Progenitor cell of endocrine pancreas (in vitro differentiated cells): ENCODE results near the gene KLK7. TPM values are rescaled to one million over a fixed set of nuclear protein-coding genes. Genes with fewer than 3 reads are reported as not detected.

Experiments used
- DNase-seq: peaks from one replicate; pipeline ENCODE4 v3.0.0; 2021; ENCODE audit warnings: low spot score; ENCODE audit not compliant: unreplicated experiment
- H3K27ac Mint-ChIP-seq: 2 replicates; pipeline ENCODE4 v1.8.0; 2021; ENCODE audit warnings: mild to moderate bottlenecking, moderate library complexity, mixed read lengths
- H3K27me3 Mint-ChIP-seq: 2 replicates; pipeline ENCODE4 v1.8.0; 2021; ENCODE audit warnings: mixed read lengths
- H3K36me3 Mint-ChIP-seq: 2 replicates; pipeline ENCODE4 v1.8.0; 2022; ENCODE audit warnings: mixed read lengths; ENCODE audit not compliant: insufficient read depth
- H3K4me1 Mint-ChIP-seq: 2 replicates; pipeline ENCODE4 v1.8.0; 2021; ENCODE audit warnings: low read depth, mixed read lengths
- H3K4me3 Mint-ChIP-seq: 2 replicates; pipeline ENCODE4 v1.8.0; 2021; ENCODE audit warnings: low read depth, mild to moderate bottlenecking, moderate library complexity, mixed read lengths
- H3K9me3 Mint-ChIP-seq: 2 replicates; pipeline ENCODE4 v1.8.0; 2021; ENCODE audit warnings: low read depth, mixed read lengths
- long read RNA-seq: library from polyadenylated mRNA; unstranded; transcript quantifications from one replicate; pipeline ENCODE4 v2.0.0, GENCODE V29; 2020
- total RNA-seq: library from RNA; stranded (reverse); gene quantifications from 2 replicates; pipeline ENCODE4 v1.2.1, GENCODE V29; 2021
- TF ChIP-seq, protein P1 (sequence below): fragments of 200-600 bp; sonication (generic); IDR thresholded peaks from one replicate; pipeline ENCODE4 v1.5.0; 2021; ENCODE audit warnings: antibody characterized with exemption, mild to moderate bottlenecking; ENCODE audit not compliant: unreplicated experiment

The KLK7 gene
- total RNA-seq, result not detected in 2 replicates
- long read RNA-seq, result 0 reads

DNA sequence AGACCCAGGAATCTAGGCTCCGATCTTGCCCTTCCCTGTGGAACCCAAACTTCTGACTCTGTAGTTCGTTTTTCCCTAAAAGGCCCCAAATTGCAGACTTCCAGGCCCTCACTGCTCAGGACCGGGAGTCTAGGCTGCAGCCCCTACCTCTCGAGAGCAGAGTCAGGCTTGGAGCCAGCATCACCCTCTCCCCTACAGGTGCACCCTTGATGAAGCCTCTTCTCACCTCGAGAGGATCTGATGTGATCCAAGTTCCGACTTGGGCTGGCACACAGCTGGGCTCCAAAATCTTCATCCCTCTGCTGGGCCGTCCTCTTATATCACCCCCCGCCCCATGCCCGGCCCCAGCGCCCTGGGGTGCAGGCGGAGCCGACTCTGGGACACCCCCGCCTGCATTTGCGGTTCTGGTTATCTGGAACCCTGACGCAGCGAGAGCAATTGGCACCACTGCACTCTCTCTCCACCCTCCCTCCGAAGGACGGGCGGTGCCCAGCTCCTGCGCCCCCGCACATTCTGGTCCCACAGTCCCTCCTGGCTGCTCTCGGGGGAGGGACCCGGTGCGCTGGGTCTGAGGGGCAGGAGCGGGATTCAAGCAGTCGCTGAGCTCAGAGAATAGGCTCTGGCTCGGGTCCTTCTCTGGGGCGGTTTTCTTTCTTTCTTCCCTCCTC, at the start of gene KLK7:
TSS of gene KLK7 (minus strand) at position 293 of the 668 bp plus-strand sequence. CDS start 1,518 bp downstream, outside the sequence.
- H3K36me3 Mint-ChIP-seq, result no peaks in the 10 kb centered on the region
- H3K27ac Mint-ChIP-seq, result peak within 1 kb of the TSS; percentile 37
- no peaks in the 10 kb centered on the region for H3K9me3 Mint-ChIP-seq
- no peaks in the 10 kb centered on the region for H3K4me1 Mint-ChIP-seq
- DNase-seq, result no peak
- TF ChIP-seq, protein P1, sequence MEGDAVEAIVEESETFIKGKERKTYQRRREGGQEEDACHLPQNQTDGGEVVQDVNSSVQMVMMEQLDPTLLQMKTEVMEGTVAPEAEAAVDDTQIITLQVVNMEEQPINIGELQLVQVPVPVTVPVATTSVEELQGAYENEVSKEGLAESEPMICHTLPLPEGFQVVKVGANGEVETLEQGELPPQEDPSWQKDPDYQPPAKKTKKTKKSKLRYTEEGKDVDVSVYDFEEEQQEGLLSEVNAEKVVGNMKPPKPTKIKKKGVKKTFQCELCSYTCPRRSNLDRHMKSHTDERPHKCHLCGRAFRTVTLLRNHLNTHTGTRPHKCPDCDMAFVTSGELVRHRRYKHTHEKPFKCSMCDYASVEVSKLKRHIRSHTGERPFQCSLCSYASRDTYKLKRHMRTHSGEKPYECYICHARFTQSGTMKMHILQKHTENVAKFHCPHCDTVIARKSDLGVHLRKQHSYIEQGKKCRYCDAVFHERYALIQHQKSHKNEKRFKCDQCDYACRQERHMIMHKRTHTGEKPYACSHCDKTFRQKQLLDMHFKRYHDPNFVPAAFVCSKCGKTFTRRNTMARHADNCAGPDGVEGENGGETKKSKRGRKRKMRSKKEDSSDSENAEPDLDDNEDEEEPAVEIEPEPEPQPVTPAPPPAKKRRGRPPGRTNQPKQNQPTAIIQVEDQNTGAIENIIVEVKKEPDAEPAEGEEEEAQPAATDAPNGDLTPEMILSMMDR, result no peak
- peaks cover 54% of the 10 kb centered on the region for H3K27me3 Mint-ChIP-seq
- H3K4me3 Mint-ChIP-seq, result no peak within 1 kb of the TSS

DNA sequence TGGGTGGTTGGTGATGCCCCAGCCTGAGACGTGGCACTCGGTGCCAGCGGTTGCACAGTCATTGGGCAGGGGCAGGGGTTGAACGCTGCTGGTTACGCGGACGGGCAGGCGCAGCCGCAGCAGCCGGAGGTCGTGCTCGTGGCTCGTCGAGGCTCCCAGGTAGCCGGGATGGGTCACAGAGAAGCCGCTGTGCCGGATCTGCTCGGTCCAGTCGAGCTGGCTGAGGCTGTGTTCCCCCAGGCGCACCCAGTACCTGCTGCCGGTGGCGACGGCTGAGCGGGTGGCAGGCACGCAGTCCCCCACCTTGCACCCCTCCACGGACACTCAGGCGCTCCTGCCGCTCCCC, 48.1 kb upstream of the KLK7 start:
- H3K4me1 Mint-ChIP-seq, result peaks cover 7% of the 10 kb centered on the region
- H3K9me3 Mint-ChIP-seq, result no peaks in the 10 kb centered on the region
- no peak overlapping the region for H3K4me3 Mint-ChIP-seq
- peaks cover 32% of the 10 kb centered on the region for H3K27me3 Mint-ChIP-seq
- TF ChIP-seq, protein P1, result no peak
- H3K27ac Mint-ChIP-seq, result no peak overlapping the region
- no peak for DNase-seq
- H3K36me3 Mint-ChIP-seq, result no peaks in the 10 kb centered on the region

DNA sequence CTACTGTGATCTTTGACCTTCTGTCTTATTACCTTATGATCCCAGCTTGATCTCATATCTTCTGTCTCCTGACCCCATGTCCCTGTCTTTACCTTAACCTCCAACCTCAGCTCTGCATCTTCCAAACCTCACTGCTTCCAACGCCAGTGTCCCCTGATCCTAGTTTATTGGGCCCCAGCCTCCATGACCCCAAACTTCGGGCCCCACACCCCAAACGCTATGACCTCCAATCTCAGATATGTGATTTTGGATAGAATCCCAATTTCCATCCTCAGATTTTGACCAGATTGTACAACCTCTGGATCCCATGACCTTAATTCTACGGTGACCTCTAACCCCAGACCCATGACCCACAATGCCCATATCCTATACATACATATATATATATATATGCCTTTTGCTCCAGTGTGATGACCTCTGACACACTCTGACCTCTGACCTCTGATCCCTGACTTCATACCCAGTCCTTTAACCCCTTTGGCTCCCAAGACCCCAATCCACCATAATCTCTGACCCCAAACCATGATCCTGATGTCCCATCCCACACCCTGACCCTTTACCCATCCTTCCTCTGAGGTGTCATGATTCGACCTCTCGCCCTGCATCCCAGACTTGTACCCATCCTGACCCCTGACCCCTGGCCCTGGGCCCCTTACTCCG, 47.6 kb upstream of the KLK7 start:
- Mint-ChIP-seq H3K27ac (no peak overlapping the region), H3K4me3 (no peak overlapping the region), H3K9me3 (no peaks in the 10 kb centered on the region), H3K36me3 (no peaks in the 10 kb centered on the region), H3K4me1 (peaks cover 9% of the 10 kb centered on the region), H3K27me3 (peaks cover 30% of the 10 kb centered on the region)
- TF ChIP-seq, protein P1, result no peak
- DNase-seq, result no peak

DNA sequence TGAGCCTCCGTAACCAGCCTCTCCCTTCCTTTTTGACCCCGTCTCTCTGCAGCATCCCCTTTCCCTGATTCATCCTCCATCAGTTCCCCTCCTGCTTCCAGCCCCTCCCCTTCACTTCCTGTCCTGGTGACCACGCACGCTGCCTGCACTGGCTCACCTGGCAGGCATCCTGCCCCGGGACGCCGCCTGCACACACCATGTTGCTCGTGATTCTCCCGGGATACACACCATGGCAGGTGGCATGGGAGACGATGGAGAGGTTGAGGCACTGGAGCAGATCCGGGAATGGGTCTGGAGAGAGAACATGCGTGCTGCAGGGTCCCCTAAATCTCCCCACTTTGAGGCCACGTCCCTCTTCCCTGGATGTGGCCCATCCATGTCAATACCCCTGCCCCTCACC, 46.9 kb upstream of the KLK7 start:
- Mint-ChIP-seq H3K9me3 (no peaks in the 10 kb centered on the region), H3K36me3 (no peaks in the 10 kb centered on the region), H3K4me3 (no peak overlapping the region), H3K4me1 (peaks cover 9% of the 10 kb centered on the region), H3K27ac (no peak overlapping the region), H3K27me3 (peaks cover 26% of the 10 kb centered on the region)
- TF ChIP-seq, protein P1, result no peak
- no peak for DNase-seq

DNA sequence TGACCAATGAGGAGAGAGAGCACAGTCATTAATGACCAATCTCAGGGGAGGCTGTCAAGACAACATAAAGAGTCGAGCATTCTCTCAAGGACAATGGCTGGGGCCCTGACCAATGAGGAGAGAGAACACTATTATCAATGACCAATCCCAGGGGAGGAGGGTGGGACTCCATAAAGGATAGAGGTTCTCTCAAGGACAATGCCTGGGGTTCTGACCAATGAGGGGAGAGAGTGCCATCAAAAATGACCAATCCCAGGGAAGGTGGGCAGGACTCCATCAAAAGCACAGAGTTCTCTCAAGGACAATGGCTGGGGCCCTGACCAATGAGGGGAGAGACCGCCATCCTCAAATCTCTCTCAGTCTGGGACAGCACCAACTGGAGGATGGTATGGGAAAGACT, 46.0 kb upstream of the KLK7 start:
- Mint-ChIP-seq H3K27me3 (peaks cover 24% of the 10 kb centered on the region), H3K4me1 (peaks cover 12% of the 10 kb centered on the region)
- no peak for DNase-seq

More for the DNA sequence above, 46.0 kb upstream of the KLK7 start:
- TF ChIP-seq, protein P1, result no peak
- Mint-ChIP-seq H3K4me3 (no peak overlapping the region), H3K9me3 (no peaks in the 10 kb centered on the region), H3K36me3 (no peaks in the 10 kb centered on the region), H3K27ac (no peak overlapping the region)
